ENCODE measurements around the gene ENGASE. TPM values are rescaled to one million over a fixed set of nuclear protein-coding genes. Genes with fewer than 3 reads are reported as not detected.

Gene ENGASE
- total and polyA plus RNA-seq, 2 of the 4 experiments (the other 2 are of a cell fraction), result 3.9 to 12.1 TPM

GRCh38 chr17:79074649-79075445 lies at the start of gene ENGASE (continued):
- TF ChIP-seq POLR2A (IDR thresholded peaks at IDR 0.05; ENCODE audit: low read depth, low read length) (peak; percentile 49; the same call in 1 of the 2 replicates), RCOR1 (IDR thresholded peaks at IDR 0.05; ENCODE audit: insufficient replicate concordance, low read length) (no peak)

- Histone ChIP-seq H4K91ac (ENCODE audit: insufficient read depth, low read depth, low read length) (peak overlapping the region; percentile 52; the same call in 1 of the 2 replicates), H3K27ac (ENCODE audit: insufficient read depth, low read length) (no peak overlapping the region), H4K8ac (ENCODE audit: low read depth in 2 of 2, low read length in 2 of 2) (peak overlapping the region in 1 of 2 experiments; percentile 43; a peak in 2 of 4 replicates), H3K9me3 (ENCODE audit: control insufficient read depth, insufficient read depth, low read length) (no peaks in the 10 kb centered on the region), H2AFZ (replicated peaks; ENCODE audit: low read length, poor library complexity) (peak overlapping the region; percentile 96), H3K79me1 (ENCODE audit: low read depth in 1 of 2, low read length in 2 of 2) (peaks cover 7 to 31% of the 10 kb centered on the region in 2 experiments; a peak in 2 of 4 replicates), H2BK120ac (ENCODE audit: low read depth, low read length) (peak overlapping the region; percentile 28), H3K18ac (ENCODE audit: low read depth, low read length) (no peak overlapping the region), H3K14ac (replicated peaks; ENCODE audit: low read depth, low read length) (0 out of 2 replicates have a peak overlapping the region, but pooled peaks have one; percentile 48), H3K36me3 (ENCODE audit: control insufficient read depth, insufficient read depth, low read length) (no peaks in the 10 kb centered on the region), H3K4ac (ENCODE audit: low read depth, low read length) (peak overlapping the region; percentile 74), H2AK9ac (replicated peaks; ENCODE audit: low read depth, low read length, poor library complexity) (peak overlapping the region; percentile 87), H3K27me3 (ENCODE audit: control insufficient read depth, insufficient read depth, low read length) (peaks cover 2% of the 10 kb centered on the region; the same call in 1 of the 2 replicates), H2BK15ac (ENCODE audit: low read depth, low read length) (peak overlapping the region; percentile 65; the same call in 2 of the 3 replicates), H2AK5ac (ENCODE audit: low read depth, low read length) (peak overlapping the region; percentile 87), H3K9me1 (ENCODE audit: insufficient read depth, low read length) (peaks cover 24% of the 10 kb centered on the region), H2BK5ac (ENCODE audit: low read depth, low read length, poor library complexity, severe bottlenecking) (no peak overlapping the region), H4K20me1 (ENCODE audit: insufficient read depth, low read length) (no peaks in the 10 kb centered on the region), H2BK20ac (ENCODE audit: low read depth, low read length) (peak overlapping the region; percentile 61), H4K5ac (ENCODE audit: low read depth, low read length) (0 out of 2 replicates have a peak overlapping the region, but pooled peaks have one; percentile 4), H3K9ac (ENCODE audit: low read depth, low read length) (peak overlapping the region; percentile 76; the same call in 1 of the 2 replicates), H3K56ac (ENCODE audit: extremely low read depth, insufficient read depth, low read length) (no peak overlapping the region), H3K4me3 (ENCODE audit: insufficient read depth, low read depth, low read length) (peak overlapping the region; percentile 85), H3K4me1 (ENCODE audit: control insufficient read depth, insufficient read depth, low read length) (peaks cover 33% of the 10 kb centered on the region), H3K4me2 (ENCODE audit: low read depth, low read length) (peak overlapping the region; percentile 85), H3K23ac (ENCODE audit: low read depth, low read length) (peak overlapping the region; percentile 66)
- WGBS, 2 experiments (ENCODE audit: extremely low coverage in 2 of 2, insufficient read length in 1 of 2), result 65% methylated on average over 12 of the region's 31 CpGs; no CpG with 5 or more reads in 1 of the 2 experiments
- in situ Hi-C loops (cut with MboI; ENCODE audit: low sequenced_read_pairs), result loop anchor here (5.0 kb wide), 1 partner anchor 57 kb away; no protein-coding TSS in a partner anchor
- CTCF ChIA-PET, result interaction anchor here (0.8 kb wide), 1 partner anchor 57 kb away, joined by 3 read pairs; no protein-coding TSS in a partner anchor
- ATAC-seq (ENCODE audit: low read depth) (no peak), DNase-seq (no peak)
- no peak for TF ChIP-seq ELK1 (IDR thresholded peaks at IDR 0.05; ENCODE audit: borderline replicate concordance, low read depth, low read length)
- no peak for TF ChIP-seq MAZ (IDR thresholded peaks at IDR 0.05; ENCODE audit: borderline replicate concordance, low read depth, low read length)
- no peak for TF ChIP-seq BHLHE40 (IDR thresholded peaks at IDR 0.05; ENCODE audit: low read depth, low read length)
- TF ChIP-seq CTCF (conservative IDR thresholded peaks at IDR 0.05; ENCODE audit: low read depth, low read length), result no peak
- TF ChIP-seq RFX5 (IDR thresholded peaks at IDR 0.05; ENCODE audit: low read depth, low read length), result no peak
- no peak for TF ChIP-seq MXI1 (IDR thresholded peaks at IDR 0.05; ENCODE audit: borderline replicate concordance, low read depth, low read length)
- BruUV-seq (replicated peaks), result no TSS peak
- POLR2A ChIA-PET (ENCODE audit: unreplicated experiment), result no interaction called here
- intact Hi-C loops (cut with micrococcal nuclease), result no loop called here
- dilution Hi-C loops (cut with HindIII; ENCODE audit: low sequenced_read_pairs, unreplicated experiment), result no loop called here
These were observed 49.5 kb upstream of the ENGASE start for GRCh38 chr17:79024901-79025737.
